GM12864 (cell line): ENCODE measurements around the gene GAPDHS.

Experiments used
- DNase-seq: peaks from one replicate; pipeline ENCODE4 v3.0.0-alpha.2; 2011; ENCODE audit warnings: low read depth
- H3K4me3 ChIP-seq: 2 replicates; pipeline ENCODE4 v1.5.1; 2011; ENCODE audit warnings: mild to moderate bottlenecking, low read depth, low read length, control low read depth
- TF ChIP-seq, protein P1 (sequence below): IDR thresholded peaks from 2 replicates; pipeline ENCODE4 v1.5.1; 2011; ENCODE audit warnings: low read depth, mild to moderate bottlenecking, moderate library complexity, low read length, control low read depth, inconsistent platforms; ENCODE audit errors: missing control alignments

The GAPDHS gene

GRCh38 chr19:35524181-35524837, 8.9 kb upstream of the GAPDHS start:
- TF ChIP-seq, protein P1, sequence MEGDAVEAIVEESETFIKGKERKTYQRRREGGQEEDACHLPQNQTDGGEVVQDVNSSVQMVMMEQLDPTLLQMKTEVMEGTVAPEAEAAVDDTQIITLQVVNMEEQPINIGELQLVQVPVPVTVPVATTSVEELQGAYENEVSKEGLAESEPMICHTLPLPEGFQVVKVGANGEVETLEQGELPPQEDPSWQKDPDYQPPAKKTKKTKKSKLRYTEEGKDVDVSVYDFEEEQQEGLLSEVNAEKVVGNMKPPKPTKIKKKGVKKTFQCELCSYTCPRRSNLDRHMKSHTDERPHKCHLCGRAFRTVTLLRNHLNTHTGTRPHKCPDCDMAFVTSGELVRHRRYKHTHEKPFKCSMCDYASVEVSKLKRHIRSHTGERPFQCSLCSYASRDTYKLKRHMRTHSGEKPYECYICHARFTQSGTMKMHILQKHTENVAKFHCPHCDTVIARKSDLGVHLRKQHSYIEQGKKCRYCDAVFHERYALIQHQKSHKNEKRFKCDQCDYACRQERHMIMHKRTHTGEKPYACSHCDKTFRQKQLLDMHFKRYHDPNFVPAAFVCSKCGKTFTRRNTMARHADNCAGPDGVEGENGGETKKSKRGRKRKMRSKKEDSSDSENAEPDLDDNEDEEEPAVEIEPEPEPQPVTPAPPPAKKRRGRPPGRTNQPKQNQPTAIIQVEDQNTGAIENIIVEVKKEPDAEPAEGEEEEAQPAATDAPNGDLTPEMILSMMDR = no peak
- no peak overlapping the region for H3K4me3 ChIP-seq
- no peak for DNase-seq

- TF ChIP-seq, protein P1 = no peak
- no peak for DNase-seq
- H3K4me3 ChIP-seq = no peak overlapping the region
Observed at GRCh38 chr19:35525873-35526272, 7.4 kb upstream of the GAPDHS start.

GRCh38 chr19:35528218-35529038, 4.8 kb upstream of the GAPDHS start, which contains the start of gene SBSN:
Gene SBSN (minus strand): TSS chr19:35528311. CDS start chr19:35528281, 30 bp downstream.
- TF ChIP-seq, protein P1 = no peak
- no peak for DNase-seq
- H3K4me3 ChIP-seq = no peak within 1 kb of the TSS

- H3K4me3 ChIP-seq = no peak overlapping the region
- TF ChIP-seq, protein P1 = no peak
- DNase-seq = no peak
Observed at GRCh38 chr19:35529241-35530218, 3.7 kb upstream of the GAPDHS start.

DNA sequence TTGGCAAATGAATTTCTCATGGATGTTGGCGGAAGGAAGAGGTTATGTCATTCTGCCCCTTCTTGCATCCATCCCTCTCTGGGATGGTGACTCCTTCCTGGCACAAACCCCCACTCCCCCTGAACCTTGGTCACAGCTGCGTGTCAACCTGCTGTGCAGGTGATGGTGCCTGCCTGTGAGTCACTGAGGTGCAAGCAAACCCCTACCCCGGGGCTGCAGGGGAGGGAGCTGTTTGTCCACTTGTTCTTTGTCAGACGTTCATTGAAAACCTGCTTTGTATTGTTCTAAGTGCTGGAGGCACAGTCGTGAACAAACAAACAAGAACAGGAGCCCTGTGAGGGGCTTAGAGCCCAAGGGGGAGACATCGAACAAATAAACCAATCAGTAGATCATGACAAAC, 2.0 kb upstream of the GAPDHS start:
- TF ChIP-seq, protein P1 = no peak
- DNase-seq = no peak
- no peak overlapping the region for H3K4me3 ChIP-seq

- no peak for DNase-seq
- H3K4me3 ChIP-seq = no peak overlapping the region
- TF ChIP-seq, protein P1 = no peak
Observed at GRCh38 chr19:35533822-35534392, 651 bp downstream of the GAPDHS start.
